Activated T-cell treated with anti-CD3 and anti-CD28 coated beads, Interleukin-2, amount 50 U/mL, for 4 hours (primary cell): ENCODE results near the gene ST14. TPM values are rescaled to one million over a fixed set of nuclear protein-coding genes. Genes with fewer than 3 reads are reported as not detected.

Source experiments
- ATAC-seq, 2 donors: fragments of 200-7000 bp; cut with Tn5 transposase; one replicate each; pipeline ENCODE4 v1.10.0; 2021
- DNase-seq: peaks from one replicate; pipeline ENCODE4 v3.0.0-alpha.2; 2020
- H3K27me3 Mint-ChIP-seq: one replicate; pipeline ENCODE4 v1.8.0; 2021; ENCODE audit warnings: low read depth, mixed read lengths
- H3K36me3 Mint-ChIP-seq: one replicate; pipeline ENCODE4 v1.8.0; 2022; ENCODE audit warnings: mixed read lengths; ENCODE audit not compliant: insufficient read depth
- H3K4me1 Mint-ChIP-seq: one replicate; pipeline ENCODE4 v1.8.0; 2021; ENCODE audit warnings: low read depth, mixed read lengths
- H3K4me3 Mint-ChIP-seq: one replicate; pipeline ENCODE4 v1.8.0; 2021; ENCODE audit warnings: mild to moderate bottlenecking, moderate library complexity, mixed read lengths
- H3K9me3 Mint-ChIP-seq: one replicate; pipeline ENCODE4 v1.8.0; 2021; ENCODE audit warnings: mixed read lengths
- total RNA-seq, 3 donors: library from RNA; stranded (reverse); gene quantifications; one replicate each; pipeline ENCODE4 v1.2.1, GENCODE V29; 2021

ST14 gene
- total RNA-seq, 3 donors from 2014 or later, result 0.21 to 0.30 (median 0.28) TPM

DNA sequence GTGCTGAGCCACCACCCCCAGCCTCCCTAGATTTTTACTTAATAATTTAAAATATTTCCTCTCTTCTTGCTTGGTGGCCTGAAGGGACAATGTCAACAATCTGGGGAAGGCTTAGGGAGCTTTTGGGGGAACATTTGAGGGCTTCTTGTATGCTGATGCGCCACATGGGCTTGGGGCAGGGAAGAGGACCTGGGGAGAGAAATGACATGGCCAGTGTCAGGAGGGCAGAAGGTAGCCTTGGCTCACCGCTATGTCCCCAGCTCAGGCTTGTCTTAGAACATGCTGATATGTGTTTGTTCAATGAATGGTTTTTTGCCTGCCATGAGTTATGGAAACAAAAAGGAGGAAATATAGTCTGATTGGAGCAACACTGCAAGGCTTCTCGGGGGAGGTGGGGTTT lies 51.6 kb downstream of the ST14 start:
- H3K9me3 Mint-ChIP-seq, result no peaks in the 10 kb centered on the region
- no peak overlapping the region for H3K4me3 Mint-ChIP-seq
- no peaks in the 10 kb centered on the region for H3K4me1 Mint-ChIP-seq
- H3K36me3 Mint-ChIP-seq, result no peaks in the 10 kb centered on the region
- ATAC-seq (no peak), DNase-seq (no peak)
- peaks cover 4% of the 10 kb centered on the region for H3K27me3 Mint-ChIP-seq

- Mint-ChIP-seq H3K4me1 (no peaks in the 10 kb centered on the region), H3K9me3 (no peaks in the 10 kb centered on the region), H3K36me3 (no peaks in the 10 kb centered on the region), H3K27me3 (peaks cover 4% of the 10 kb centered on the region), H3K4me3 (no peak overlapping the region)
- no peak for DNase-seq
- no peak for ATAC-seq
Measured at GRCh38 chr11:130211781-130212401, 52.3 kb downstream of the ST14 start.

GRCh38 chr11:130212431-130212961 lies 52.9 kb downstream of the ST14 start:
- Mint-ChIP-seq H3K4me3 (no peak overlapping the region), H3K27me3 (peaks cover 4% of the 10 kb centered on the region), H3K36me3 (no peaks in the 10 kb centered on the region), H3K9me3 (no peaks in the 10 kb centered on the region), H3K4me1 (no peaks in the 10 kb centered on the region)
- ATAC-seq (no peak), DNase-seq (no peak)

- Mint-ChIP-seq H3K27me3 (peaks cover 4% of the 10 kb centered on the region), H3K36me3 (no peaks in the 10 kb centered on the region), H3K4me3 (no peak overlapping the region), H3K9me3 (no peaks in the 10 kb centered on the region), H3K4me1 (no peaks in the 10 kb centered on the region)
- peak; percentile 79 to 91 for ATAC-seq
- DNase-seq, result peak; percentile 72
Measured at GRCh38 chr11:130213143-130213978, 53.8 kb downstream of the ST14 start.

- Mint-ChIP-seq H3K9me3 (no peaks in the 10 kb centered on the region), H3K4me1 (no peaks in the 10 kb centered on the region), H3K27me3 (peaks cover 4% of the 10 kb centered on the region), H3K36me3 (no peaks in the 10 kb centered on the region), H3K4me3 (no peak overlapping the region)
- DNase-seq (no peak), ATAC-seq (no peak)
Measured at GRCh38 chr11:130213979-130214281, 54.3 kb downstream of the ST14 start.

DNA sequence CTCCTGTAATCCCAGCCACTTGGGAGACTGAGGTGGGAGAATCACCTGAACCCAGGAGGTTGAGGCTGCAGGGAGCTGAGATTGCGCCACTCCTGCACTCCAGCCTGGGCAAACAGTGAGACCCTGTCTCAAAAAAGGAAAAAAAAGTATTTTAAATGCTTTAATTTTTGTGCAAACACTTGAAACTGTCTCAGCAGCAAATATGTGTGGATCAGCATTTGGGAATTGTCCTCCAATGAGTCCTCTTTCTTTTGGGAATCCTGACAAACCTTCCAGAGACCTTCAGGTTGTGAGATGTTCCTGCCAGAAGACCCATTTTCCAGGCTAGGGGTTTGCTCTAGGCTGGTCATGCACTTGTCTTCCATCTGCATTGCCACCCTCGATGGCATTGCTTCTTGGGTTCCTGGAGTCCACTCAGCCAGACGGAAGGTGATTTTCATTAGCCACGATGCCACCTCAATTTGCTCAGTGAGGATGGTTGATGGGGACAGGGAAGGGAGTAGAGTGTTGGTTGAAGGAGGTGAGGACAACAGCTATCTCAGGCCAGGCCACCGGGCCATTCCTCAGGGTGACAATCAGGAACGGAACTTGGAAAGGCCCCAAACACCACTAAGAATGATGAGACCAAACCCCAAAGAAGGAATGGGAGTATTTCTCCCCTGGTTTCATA lies 55.4 kb downstream of the ST14 start:
- no peak for ATAC-seq
- Mint-ChIP-seq H3K9me3 (no peaks in the 10 kb centered on the region), H3K36me3 (no peaks in the 10 kb centered on the region)

GRCh38 chr11:130215531-130216220 lies 56.1 kb downstream of the ST14 start:
- H3K4me3 Mint-ChIP-seq, result no peak overlapping the region
- no peak for ATAC-seq

More for the DNA sequence above, 55.4 kb downstream of the ST14 start:
- H3K27me3 Mint-ChIP-seq, result peaks cover 4% of the 10 kb centered on the region
- H3K4me3 Mint-ChIP-seq, result no peak overlapping the region
- H3K4me1 Mint-ChIP-seq, result no peaks in the 10 kb centered on the region
- no peak for DNase-seq

GRCh38 chr11:130216221-130216550 lies 56.6 kb downstream of the ST14 start:
- Mint-ChIP-seq H3K9me3 (no peaks in the 10 kb centered on the region), H3K4me3 (no peak overlapping the region), H3K36me3 (no peaks in the 10 kb centered on the region), H3K4me1 (no peaks in the 10 kb centered on the region), H3K27me3 (peaks cover 2% of the 10 kb centered on the region)
- no peak for ATAC-seq
- DNase-seq, result no peak

More at GRCh38 chr11:130215531-130216220, 56.1 kb downstream of the ST14 start:
- Mint-ChIP-seq H3K36me3 (no peaks in the 10 kb centered on the region), H3K27me3 (peaks cover 2% of the 10 kb centered on the region), H3K4me1 (no peaks in the 10 kb centered on the region), H3K9me3 (no peaks in the 10 kb centered on the region)
- no peak for DNase-seq

DNA sequence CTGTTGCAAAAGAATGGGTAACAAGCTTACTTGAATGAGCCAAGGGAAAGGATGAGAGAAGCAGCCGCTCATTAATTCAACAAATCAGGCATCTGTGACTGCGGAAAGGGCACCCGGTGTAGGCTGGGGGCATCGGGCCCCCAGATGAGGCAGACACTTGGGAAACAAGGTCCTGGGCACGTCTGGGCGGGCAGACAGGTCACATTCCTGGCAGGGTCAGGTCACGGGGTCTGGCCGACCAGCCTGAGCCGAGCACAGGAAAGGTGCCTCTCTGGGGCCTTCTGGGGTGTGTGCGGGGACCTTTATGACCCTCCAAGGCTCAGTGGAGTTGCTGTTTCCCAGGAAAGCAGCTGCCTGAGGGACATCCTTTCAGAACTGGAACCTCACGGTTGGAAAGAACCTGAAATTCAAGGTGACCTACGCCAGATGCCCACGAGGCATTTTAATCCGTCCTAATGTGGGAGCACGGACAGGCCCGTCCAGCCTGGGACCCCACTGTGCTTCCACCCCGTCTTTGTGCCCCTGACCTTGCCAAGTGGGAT lies 57.1 kb downstream of the ST14 start:
- ATAC-seq (no peak), DNase-seq (no peak)
- H3K4me3 Mint-ChIP-seq, result no peak overlapping the region
- peaks cover under 1% of the 10 kb centered on the region for H3K27me3 Mint-ChIP-seq
- no peaks in the 10 kb centered on the region for H3K4me1 Mint-ChIP-seq
- no peaks in the 10 kb centered on the region for H3K9me3 Mint-ChIP-seq
- no peaks in the 10 kb centered on the region for H3K36me3 Mint-ChIP-seq

DNA sequence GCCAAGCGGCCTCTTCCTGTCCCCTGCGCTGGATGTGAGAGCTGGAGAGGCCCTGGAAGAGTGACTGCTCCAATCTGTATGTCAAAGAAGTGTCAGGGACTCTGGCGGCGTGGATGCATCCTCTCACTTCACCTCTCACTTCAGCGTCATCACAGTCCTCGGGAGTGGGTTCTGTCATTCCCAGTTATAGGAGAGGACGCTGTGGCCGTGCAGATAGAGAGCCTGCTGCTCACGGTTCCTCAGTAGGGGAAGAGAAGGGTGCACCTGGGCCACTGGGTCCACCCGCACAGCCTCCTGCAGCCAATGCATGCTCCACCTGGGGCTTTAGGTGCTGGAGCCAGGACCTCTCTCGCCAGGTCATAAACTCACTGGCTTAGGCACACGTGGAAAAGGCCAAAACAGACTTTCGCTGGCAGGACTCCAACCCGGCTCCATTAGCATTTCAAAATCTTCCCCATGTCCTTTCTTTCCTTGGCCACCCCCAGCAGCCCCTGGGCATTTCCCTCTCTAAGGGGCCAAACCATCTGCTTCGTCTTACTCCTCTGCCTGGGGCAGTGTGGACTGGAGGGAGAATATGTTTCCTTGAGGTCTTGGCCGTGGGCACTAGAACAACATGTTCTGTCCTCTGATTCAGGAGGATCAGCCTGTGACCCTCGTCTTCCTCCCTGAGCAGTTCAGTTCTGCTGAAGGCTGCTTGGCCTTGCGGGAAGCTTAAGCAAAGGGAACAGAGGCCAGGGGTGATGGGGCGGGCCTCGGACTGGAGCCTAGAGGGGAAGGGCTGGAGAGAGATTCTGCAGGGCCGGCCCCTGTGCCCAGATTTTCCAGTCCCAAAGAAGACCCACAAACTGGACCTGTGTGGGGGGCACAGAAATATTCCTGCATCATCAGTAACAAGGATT lies 57.8 kb downstream of the ST14 start:
- H3K4me3 Mint-ChIP-seq, result no peak overlapping the region
- no peaks in the 10 kb centered on the region for H3K36me3 Mint-ChIP-seq
- no peaks in the 10 kb centered on the region for H3K27me3 Mint-ChIP-seq
- ATAC-seq (no peak), DNase-seq (no peak)
- H3K9me3 Mint-ChIP-seq, result no peaks in the 10 kb centered on the region
- no peaks in the 10 kb centered on the region for H3K4me1 Mint-ChIP-seq

DNA sequence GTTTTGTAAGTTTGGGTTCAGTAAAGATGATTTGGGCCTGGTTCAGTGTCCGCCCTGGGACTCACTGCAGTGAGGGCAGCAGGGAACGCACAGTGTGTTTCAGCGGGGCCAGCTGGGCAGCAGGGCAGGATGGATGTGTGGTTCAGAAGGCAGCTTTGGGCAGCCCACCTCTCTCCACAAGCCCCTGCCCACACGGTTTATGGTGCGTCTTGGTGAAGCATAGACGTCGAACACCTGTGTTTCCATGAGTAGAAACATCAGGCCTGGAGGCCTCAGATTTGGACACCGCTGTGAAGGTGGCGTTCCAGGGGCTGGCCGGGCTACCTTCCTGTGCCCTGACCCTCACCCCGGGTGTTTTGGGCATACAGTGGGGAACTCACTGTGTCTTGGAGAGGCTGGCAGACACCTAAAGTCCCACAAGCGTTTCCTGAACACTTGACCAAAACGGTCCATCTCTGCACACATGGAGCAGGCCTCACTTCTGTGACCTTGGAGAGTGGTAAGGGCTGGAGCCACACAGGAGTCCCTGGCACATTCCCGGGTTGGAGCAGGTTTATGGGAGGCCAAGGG lies 59.0 kb downstream of the ST14 start:
- no peak overlapping the region for H3K4me3 Mint-ChIP-seq
- ATAC-seq (no peak), DNase-seq (no peak)
- H3K36me3 Mint-ChIP-seq, result no peaks in the 10 kb centered on the region
- peaks cover 6% of the 10 kb centered on the region for H3K4me1 Mint-ChIP-seq
- H3K9me3 Mint-ChIP-seq, result no peaks in the 10 kb centered on the region
- no peaks in the 10 kb centered on the region for H3K27me3 Mint-ChIP-seq

GRCh38 chr11:130219148-130219547 lies 59.6 kb downstream of the ST14 start:
- peaks cover 10% of the 10 kb centered on the region for H3K4me1 Mint-ChIP-seq
- no peak overlapping the region for H3K4me3 Mint-ChIP-seq
- H3K9me3 Mint-ChIP-seq, result no peaks in the 10 kb centered on the region
- H3K36me3 Mint-ChIP-seq, result no peaks in the 10 kb centered on the region
- no peaks in the 10 kb centered on the region for H3K27me3 Mint-ChIP-seq
- ATAC-seq (no peak), DNase-seq (no peak)
